Measurements from ENCODE around the gene GRIN3A. TPM values are rescaled to one million over a fixed set of nuclear protein-coding genes. Genes with fewer than 3 reads are reported as not detected.

GRIN3A gene
- total and polyA plus RNA-seq, 8 donors = 0.13 to 2.4 (median 1.4) TPM; not detected in 1

GRCh38 chr9:101530076-101530711 is 208.3 kb downstream of the GRIN3A start:
- ATAC-seq (peak; percentile 57), DNase-seq (peak; percentile 38 to 77 (median 49))
- H3K36me3 ChIP-seq = no peaks in the 10 kb centered on the region
- H3K9me3 ChIP-seq = no peaks in the 10 kb centered on the region
- H3K4me3 ChIP-seq = no peak overlapping the region
- peaks cover 6 to 14% of the 10 kb centered on the region in 2 donors for H3K4me1 ChIP-seq
- intact Hi-C loops (cut with DNase I) = no loop called here
- H3K27me3 ChIP-seq = peaks cover 0 to 4% of the 10 kb centered on the region in 2 donors
- H3K27ac ChIP-seq = no peak overlapping the region
- peak; percentile 75 to 88 for TF ChIP-seq CTCF (IDR thresholded peaks at IDR 0.05)

GRCh38 chr9:101528015-101528414 is 210.4 kb downstream of the GRIN3A start:
- Histone ChIP-seq H3K9me3 (no peaks in the 10 kb centered on the region), H3K4me1 (peaks cover 3% of the 10 kb centered on the region in 2 donors), H3K36me3 (no peaks in the 10 kb centered on the region), H3K27ac (no peak overlapping the region), H3K4me3 (no peak overlapping the region), H3K27me3 (peaks cover 0 to 17% of the 10 kb centered on the region in 2 donors)
- DNase-seq = no peak
- ATAC-seq = no peak
- intact Hi-C loops (cut with DNase I) = loop anchor here in 1 of 2 donors (5.0 kb wide), 1 partner anchor 66 kb away; no protein-coding TSS in a partner anchor
- no peak for TF ChIP-seq CTCF (IDR thresholded peaks at IDR 0.05)

GRCh38 chr9:101527066-101527465 is 211.4 kb downstream of the GRIN3A start:
- no peak for DNase-seq
- no peaks in the 10 kb centered on the region for H3K36me3 ChIP-seq
- no peaks in the 10 kb centered on the region for H3K9me3 ChIP-seq
- no peak overlapping the region for H3K4me3 ChIP-seq
- no peak for TF ChIP-seq CTCF (IDR thresholded peaks at IDR 0.05)
- H3K4me1 ChIP-seq = no peaks in the 10 kb centered on the region
- peaks cover 0 to 17% of the 10 kb centered on the region in 2 donors for H3K27me3 ChIP-seq
- H3K27ac ChIP-seq = no peak overlapping the region
- intact Hi-C loops (cut with DNase I) = loop anchor here in 1 of 2 donors (5.0 kb wide), 1 partner anchor 65 kb away; no protein-coding TSS in a partner anchor
- no peak for ATAC-seq

GRCh38 chr9:101524371-101524770 is 214.1 kb downstream of the GRIN3A start:
- DNase-seq = no peak
- ATAC-seq = no peak
- Histone ChIP-seq H3K9me3 (no peaks in the 10 kb centered on the region), H3K36me3 (no peaks in the 10 kb centered on the region), H3K27ac (no peak overlapping the region), H3K4me3 (no peak overlapping the region), H3K4me1 (no peaks in the 10 kb centered on the region), H3K27me3 (peaks cover 0 to 17% of the 10 kb centered on the region in 2 donors)
- intact Hi-C loops (cut with DNase I) = no loop called here
- no peak for TF ChIP-seq CTCF (IDR thresholded peaks at IDR 0.05)

Other genes with a start within 250 kb of the GRIN3A start
- gene RNF20, start 204.8 kb downstream of the GRIN3A start, total RNA-seq = 10 to 100 TPM; 37.7 to 39.9 TPM
- gene RNF20, start 204.8 kb downstream of the GRIN3A start, polyA plus RNA-seq (ENCODE audit: insufficient read length in 6 of 6) = 10 to 100 TPM; 52.3 to 64.5 (median 54.6) TPM
- gene PPP3R2, start 143.7 kb downstream of the GRIN3A start, total RNA-seq = not detected
- under 1 TPM in 1 of 6 donors, not detected in 5; 0.07 TPM for gene PPP3R2, start 143.7 kb downstream of the GRIN3A start, polyA plus RNA-seq (ENCODE audit: insufficient read length in 6 of 6)